H1 (cell line): Measurements from ENCODE around the gene SLC7A9. TPM values are rescaled to one million over a fixed set of nuclear protein-coding genes. Genes with fewer than 3 reads are reported as not detected.

Experiments
- CTCF ChIA-PET: fragments of 300-600 bp; sonication (Branson Sonifier 250); formaldehyde crosslinking; loops from one replicate; lab custom pipeline; 2021; ENCODE audit not compliant: partially characterized antibody; lab: Charles Lee
- POLR2A ChIA-PET: fragments of 300-600 bp; sonication (Branson Sonifier 250); formaldehyde crosslinking; loops from one replicate; lab custom pipeline; 2021; ENCODE audit warnings: inconsistent platforms; ENCODE audit not compliant: partially characterized antibody; lab: Charles Lee
- DNase-seq, 2 experiments: peaks; one replicate each; pipeline versions ENCODE4 v3.0.0 to v3.0.0-alpha.2; 2010 to 2022; ENCODE audit warnings: low spot score in 2 of 2, low read depth in 1 of 2, mixed read lengths in 1 of 2
- FAIRE-seq: peaks from 2 replicates; lab custom pipeline; 2011; peaks lifted over from hg19 to GRCh38; lab: Jason Lieb, UNC
- H2AFZ ChIP-seq: 2 replicates; pipeline ENCODE4 v1.8.1; 2012; ENCODE audit warnings: low read length, inconsistent platforms
- H2AK5ac ChIP-seq: 2 replicates; pipeline ENCODE4 v1.6.1; 2013; ENCODE audit warnings: low read depth, low read length
- H2BK120ac ChIP-seq: replicated peaks from 2 replicates; pipeline ENCODE3; 2013; ENCODE audit warnings: low read depth, low read length, inconsistent platforms
- H2BK12ac ChIP-seq: 2 replicates; pipeline ENCODE4 v1.6.1; 2013; ENCODE audit warnings: low read depth, low read length
- H2BK15ac ChIP-seq: 2 replicates; pipeline ENCODE4 v1.6.1; 2013; ENCODE audit warnings: low read length
- H2BK20ac ChIP-seq: 2 replicates; pipeline ENCODE4 v1.6.1; 2013; ENCODE audit warnings: low read length
- H2BK5ac ChIP-seq: 2 replicates; pipeline ENCODE4 v1.6.1; 2013; ENCODE audit warnings: low read depth, low read length
- H3K14ac ChIP-seq: 2 replicates; pipeline ENCODE4 v1.6.1; 2013; ENCODE audit warnings: inconsistent platforms; ENCODE audit not compliant: insufficient read length
- H3K18ac ChIP-seq: 2 replicates; pipeline ENCODE4 v1.6.1; 2013; ENCODE audit warnings: low read length; ENCODE audit errors: extremely low read depth
- H3K23ac ChIP-seq: 2 replicates; pipeline ENCODE4 v1.6.1; 2013; ENCODE audit warnings: inconsistent platforms; ENCODE audit not compliant: insufficient read length
- H3K23me2 ChIP-seq: 2 replicates; pipeline ENCODE4 v1.6.1; 2013; ENCODE audit warnings: low read depth, low read length
- H3K27ac ChIP-seq: 2 replicates; pipeline ENCODE4 v1.6.1; 2011; ENCODE audit warnings: low read depth, low read length, inconsistent platforms
- H3K27me3 ChIP-seq, 4 experiments: replicated peaks in 1 of 4; 1 replicate in 1 of 4; 2 replicates in 3 of 4; pipeline versions ENCODE4 v1.6.1 to v1.8.1; 2011 to 2013; ENCODE audit warnings: low read length in 3 of 4, mild to moderate bottlenecking in 3 of 4, inconsistent platforms in 2 of 4, mixed read lengths in 2 of 4, moderate library complexity in 1 of 4; ENCODE audit not compliant: control insufficient read depth in 3 of 4, insufficient read depth in 3 of 4; ENCODE audit errors: extremely low read depth in 1 of 4
- H3K36me3 ChIP-seq, 4 experiments: 2 replicates each; pipeline versions ENCODE4 v1.6.1 to v1.8.1; 2011 to 2013; ENCODE audit warnings: mild to moderate bottlenecking in 4 of 4, low read length in 3 of 4, moderate library complexity in 2 of 4, control low read depth in 1 of 4, inconsistent platforms in 1 of 4; ENCODE audit not compliant: insufficient read depth in 4 of 4, control insufficient read depth in 2 of 4
- H3K4ac ChIP-seq: replicated peaks from 2 replicates; pipeline ENCODE3; 2013; ENCODE audit warnings: low read length, low read depth, mixed read lengths, inconsistent platforms; ENCODE audit not compliant: insufficient read length
- H3K4me1 ChIP-seq, 4 experiments: replicated peaks in 1 of 4; 1 replicate in 1 of 4; 2 replicates in 3 of 4; pipeline versions ENCODE4 v1.6.1 to v1.8.1; 2011 to 2013; ENCODE audit warnings: low read length in 3 of 4, inconsistent platforms in 2 of 4, mixed read lengths in 1 of 4; ENCODE audit not compliant: insufficient read depth in 4 of 4, control insufficient read depth in 3 of 4
- H3K4me2 ChIP-seq, 2 experiments: 2 replicates each; pipeline versions ENCODE4 v1.6.1 to v1.8.1; 2011 to 2013; ENCODE audit warnings: low read depth in 2 of 2, low read length in 2 of 2, control low read depth in 1 of 2, inconsistent platforms in 1 of 2, mild to moderate bottlenecking in 1 of 2; ENCODE audit not compliant: insufficient read depth in 1 of 2
- H3K4me3 ChIP-seq, 4 experiments: fragments of 200-600, 300-600 bp in 1 of 4; sonication (generic), shearing (Covaris generic), sonication (Bioruptor Twin) in 1 of 4; 2 replicates each; pipeline versions ENCODE4 v1.5.1 to v1.8.1; 2011 to 2016; ENCODE audit warnings: low read length in 4 of 4, low read depth in 3 of 4, control low read depth in 2 of 4, inconsistent platforms in 2 of 4, mild to moderate bottlenecking in 2 of 4, mixed read lengths in 1 of 4, moderate library complexity in 1 of 4; ENCODE audit not compliant: insufficient read depth in 2 of 4; ENCODE audit errors: extremely low read depth in 1 of 4
- H3K56ac ChIP-seq: replicated peaks from 2 replicates; pipeline ENCODE3; 2013; ENCODE audit warnings: low read depth, mild to moderate bottlenecking, mixed read lengths, low read length, inconsistent platforms; ENCODE audit not compliant: insufficient read length
- H3K79me1 ChIP-seq: 2 replicates; pipeline ENCODE4 v1.6.1; 2013; ENCODE audit warnings: low read depth, low read length, control low read depth
- H3K79me2 ChIP-seq, 2 experiments: 2 replicates each; pipeline versions ENCODE4 v1.6.1 to v1.8.1; 2012 to 2013; ENCODE audit warnings: low read length in 2 of 2, mild to moderate bottlenecking in 2 of 2, inconsistent platforms in 1 of 2; ENCODE audit not compliant: insufficient read depth in 2 of 2, control insufficient read depth in 1 of 2
- H3K9ac ChIP-seq, 4 experiments: replicated peaks in 1 of 4; 1 replicate in 1 of 4; 2 replicates in 3 of 4; pipeline versions ENCODE4 v1.6.1 to v1.8.1; 2011 to 2013; ENCODE audit warnings: low read depth in 3 of 4, low read length in 3 of 4, control low read depth in 2 of 4, mild to moderate bottlenecking in 2 of 4, moderate library complexity in 2 of 4, inconsistent platforms in 1 of 4; ENCODE audit errors: extremely low read depth in 1 of 4
- H3K9me3 ChIP-seq, 2 experiments: 2 replicates each; pipeline versions ENCODE4 v1.6.1 to v1.8.1; 2012 to 2013; ENCODE audit warnings: mild to moderate bottlenecking in 2 of 2, moderate library complexity in 2 of 2, control low read depth in 1 of 2, inconsistent platforms in 1 of 2, low read depth in 1 of 2, low read length in 1 of 2, mixed read lengths in 1 of 2; ENCODE audit not compliant: insufficient read depth in 2 of 2
- H4K20me1 ChIP-seq, 2 experiments: replicated peaks in 1 of 2; 2 replicates each; pipeline versions ENCODE3 to v1.8.1; 2011 to 2013; ENCODE audit warnings: inconsistent platforms in 2 of 2, low read length in 2 of 2, mild to moderate bottlenecking in 1 of 2; ENCODE audit not compliant: insufficient read depth in 2 of 2, control insufficient read depth in 1 of 2
- H4K5ac ChIP-seq: 2 replicates; pipeline ENCODE4 v1.6.1; 2013; ENCODE audit warnings: low read length, low read depth, mixed read lengths, inconsistent platforms; ENCODE audit not compliant: insufficient read length
- H4K8ac ChIP-seq: 2 replicates; pipeline ENCODE4 v1.8.0; 2013; ENCODE audit warnings: mild to moderate bottlenecking, moderate library complexity, low read length, inconsistent platforms; ENCODE audit not compliant: insufficient read depth; ENCODE audit errors: extremely low read depth
- H4K91ac ChIP-seq: replicated peaks from 2 replicates; pipeline ENCODE3; 2013; ENCODE audit warnings: low read length, mixed read lengths, inconsistent platforms; ENCODE audit not compliant: insufficient read length
- CTCF ChIP-seq, 3 experiments: IDR thresholded peaks; 1 replicate in 2 of 3; 2 replicates in 1 of 3; pipeline versions ENCODE4 v1.5.1 to v1.6.1; 2011; ENCODE audit warnings: low read length in 3 of 3, mild to moderate bottlenecking in 3 of 3, inconsistent platforms in 2 of 3, low read depth in 1 of 3, moderate library complexity in 1 of 3; ENCODE audit not compliant: insufficient read depth in 1 of 3; ENCODE audit errors: control extremely low read depth in 1 of 3
- EZH2 ChIP-seq: fragments of 200-600 bp; sonication (generic); IDR thresholded peaks from 2 replicates; pipeline ENCODE4 v1.7.1; 2012; ENCODE audit warnings: low read depth, mild to moderate bottlenecking, moderate library complexity, low read length, inconsistent platforms; ENCODE audit not compliant: severe bottlenecking
- GTF2F1 ChIP-seq: IDR thresholded peaks from 2 replicates; pipeline ENCODE4 v1.6.1; 2012; ENCODE audit warnings: low read depth, low read length, improper control_type of control experiment, borderline replicate concordance
- HDAC2 ChIP-seq, 2 experiments: fragments of 300-600 bp in 1 of 2; sonication (generic) in 1 of 2; IDR thresholded peaks; 2 replicates each; pipeline ENCODE4 v1.6.1; 2011 to 2012; ENCODE audit warnings: low read depth in 2 of 2, low read length in 2 of 2, mild to moderate bottlenecking in 2 of 2, moderate library complexity in 2 of 2, borderline replicate concordance in 1 of 2, inconsistent platforms in 1 of 2
- NANOG ChIP-seq: IDR thresholded peaks from 2 replicates; pipeline ENCODE4 v1.6.1; 2011; ENCODE audit warnings: low read length, low read depth, mild to moderate bottlenecking, inconsistent platforms; ENCODE audit not compliant: insufficient read depth, poor library complexity, severe bottlenecking
- NRF1 ChIP-seq: IDR thresholded peaks from 2 replicates; pipeline ENCODE4 v1.6.1; 2011; ENCODE audit warnings: mild to moderate bottlenecking, low read depth, low read length, improper control_type of control experiment
- RAD21 ChIP-seq, 2 experiments: IDR thresholded peaks in 1 of 2; conservative IDR thresholded peaks in 1 of 2; 2 replicates each; pipeline ENCODE4 v1.6.1; 2011; ENCODE audit warnings: low read depth in 2 of 2, low read length in 2 of 2, improper control_type of control experiment in 1 of 2, inconsistent platforms in 1 of 2, mild to moderate bottlenecking in 1 of 2, moderate library complexity in 1 of 2
- SIRT6 ChIP-seq: IDR thresholded peaks from one replicate; pipeline ENCODE4 v1.7.1; 2012; ENCODE audit warnings: low read length, inconsistent platforms
- SIX5 ChIP-seq: IDR thresholded peaks from 2 replicates; pipeline ENCODE4 v1.6.1; 2011; ENCODE audit warnings: mild to moderate bottlenecking, low read depth, low read length
- whole genome bisulfite sequencing, 2 experiments: shearing (Covaris generic) in 1 of 2; methylation state at CpG; one replicate each; pipeline versions ENCODE4 v1.1.6 to v1.1.7; 2013 to 2015; ENCODE audit warnings: low lambda C conversion rate in 2 of 2, mixed read lengths in 2 of 2, inconsistent platforms in 1 of 2, low coverage in 1 of 2, missing lambda C conversion rate in 1 of 2; ENCODE audit not compliant: insufficient replicate concordance in 2 of 2, insufficient coverage in 1 of 2, insufficient read length in 1 of 2; ENCODE audit errors: extremely low coverage in 1 of 2, missing lambda C conversion rate in 1 of 2; 5-methylcytosine and 5-hydroxymethylcytosine counted together
- polyA plus RNA-seq, 7 experiments: library from polyadenylated mRNA; depleted of rRNA in 3 of 7; stranded (reverse) in 5 of 7; unstranded in 2 of 7; fragments of >200 nt in 5 of 7; fragments of 200-250 nt in 2 of 7; gene quantifications; 1 replicate in 5 of 7; 2 replicates in 1 of 7; 4 replicates in 1 of 7; pipeline versions ENCODE4 v1.2.1 to v1.2.3, GENCODE V29; 2011 to 2013; ENCODE audit warnings: missing spikeins in 2 of 7, mixed read lengths in 2 of 7
- total RNA-seq: library from RNA; stranded (reverse); fragmentation: NEBNext Ultra II Directional; extraction: Animal tissue kit (Norgen Biotek cat#: 25700); gene quantifications from 2 replicates; pipeline ENCODE4 v1.2.1, GENCODE V29; 2021

SLC7A9 gene
- total and polyA plus RNA-seq, 2 of the 8 experiments (the other 6 are each of a cell fraction or from before 2014, with no cell fraction given) = 0.15 TPM; not detected in 1

GRCh38 chr19:32829345-32829896 lies 40.1 kb downstream of the SLC7A9 start:
- POLR2A ChIA-PET = no interaction called here
- H2AK5ac ChIP-seq = no peak overlapping the region
- TF ChIP-seq GTF2F1 (no peak), NRF1 (no peak), CTCF (IDR thresholded peaks at IDR 0.05; ENCODE audit: control extremely low read depth in 1 of 3, insufficient read depth in 1 of 3, low read depth in 1 of 3, low read length in 3 of 3) (no peak), SIRT6 (no peak), RAD21 (IDR thresholded peaks at IDR 0.05 in 1 of 2, conservative IDR thresholded peaks at IDR 0.05 in 1 of 2; ENCODE audit: low read depth in 2 of 2, low read length in 2 of 2) (no peak), EZH2 (no peak), SIX5 (no peak), HDAC2 (IDR thresholded peaks at IDR 0.05; ENCODE audit: borderline replicate concordance in 1 of 2, low read depth in 2 of 2, low read length in 2 of 2) (no peak), NANOG (no peak)
- TF ChIP-seq, all 59 proteins: peak for 0
- CTCF ChIA-PET = interaction anchor here (0.9 to 1.4 kb wide), 3 partner anchors 9 to 26 kb away, joined by 3 read pairs; no protein-coding TSS in a partner anchor
- Histone ChIP-seq H4K20me1 (no peaks in the 10 kb centered on the region), H3K27me3 (no peaks in the 10 kb centered on the region), H3K4me1 (peaks cover 4 to 18% (median 11%) of the 10 kb centered on the region in 4 experiments; a peak in 6 of 7 replicates), H3K23me2 (no peaks in the 10 kb centered on the region), H4K91ac (no peak overlapping the region), H3K14ac (no peak overlapping the region), H3K79me1 (no peaks in the 10 kb centered on the region), H3K27ac (no peak overlapping the region), H2BK12ac (no peak overlapping the region), H3K79me2 (no peaks in the 10 kb centered on the region), H2BK15ac (no peak overlapping the region), H3K36me3 (no peaks in the 10 kb centered on the region), H3K9ac (no peak overlapping the region; a peak in 1 of 7 replicates), H4K5ac (no peak overlapping the region), H3K9me3 (no peaks in the 10 kb centered on the region), H3K23ac (no peak overlapping the region), H3K4me2 (no peak overlapping the region), H2BK120ac (no peak overlapping the region), H2AFZ (no peak overlapping the region), H2BK20ac (no peak overlapping the region), H3K4ac (no peak overlapping the region), H3K18ac (no peak overlapping the region), H3K56ac (no peak overlapping the region), H4K8ac (no peak overlapping the region), H2BK5ac (no peak overlapping the region), H3K4me3 (no peak overlapping the region)
- no peak for DNase-seq
- no peak for FAIRE-seq
- whole genome bisulfite sequencing, 2 experiments = 91% methylated on average over 10 of the region's 10 CpGs; no CpG with 5 or more reads in 1 of the 2 experiments
